NCI-H1436 (cell line): ENCODE measurements around the gene FBXL14.
"Not testable (repeated sequence)": the region's sequence is repeated elsewhere in the genome, so short reads cannot be mapped to it uniquely, and the experiment has no call there.

Source experiments
- DNase-seq: peaks from one replicate; lab custom pipeline; 2025; lab: John Stamatoyannopoulos, UW

Gene FBXL14

GRCh38 chr12:1572731-1573130, 21.6 kb downstream of the FBXL14 start:
- no peak for DNase-seq

- DNase-seq: no peak
Observed at GRCh38 chr12:1567852-1568251, 26.5 kb downstream of the FBXL14 start.

GRCh38 chr12:1566449-1567135, 27.8 kb downstream of the FBXL14 start:
- no peak for DNase-seq

GRCh38 chr12:1565172-1565571, 29.2 kb downstream of the FBXL14 start:
- DNase-seq: no peak

- DNase-seq: no peak
Observed at GRCh38 chr12:1564067-1564466, 30.3 kb downstream of the FBXL14 start.

GRCh38 chr12:1562813-1563407, 31.5 kb downstream of the FBXL14 start:
- no peak for DNase-seq

- no peak for DNase-seq
Observed at GRCh38 chr12:1560704-1561103, 33.7 kb downstream of the FBXL14 start.

GRCh38 chr12:1559676-1560091, 34.7 kb downstream of the FBXL14 start:
- peak; percentile 71 for DNase-seq

- not testable (repeated sequence) for DNase-seq
Observed at GRCh38 chr12:1558108-1558507, 36.3 kb downstream of the FBXL14 start.

GRCh38 chr12:1553987-1554982, 40.1 kb downstream of the FBXL14 start:
- DNase-seq: no peak

GRCh38 chr12:1553536-1553935, 40.8 kb downstream of the FBXL14 start:
- DNase-seq: no peak

GRCh38 chr12:1552911-1553491, 41.4 kb downstream of the FBXL14 start:
- no peak for DNase-seq

GRCh38 chr12:1552171-1552570, 42.2 kb downstream of the FBXL14 start:
- DNase-seq: no peak

GRCh38 chr12:1551496-1551895, 42.9 kb downstream of the FBXL14 start:
- DNase-seq: no peak

GRCh38 chr12:1546931-1547640, 47.3 kb downstream of the FBXL14 start:
- DNase-seq: no peak

- DNase-seq: no peak
Observed at GRCh38 chr12:1544996-1545700, 49.2 kb downstream of the FBXL14 start.

- no peak for DNase-seq
Observed at GRCh38 chr12:1542599-1542998, 51.8 kb downstream of the FBXL14 start.

GRCh38 chr12:1540690-1541089, 53.7 kb downstream of the FBXL14 start:
- no peak for DNase-seq

GRCh38 chr12:1539135-1539534, 55.2 kb downstream of the FBXL14 start:
- no peak for DNase-seq

- DNase-seq: no peak
Observed at GRCh38 chr12:1536817-1537216, 57.6 kb downstream of the FBXL14 start.

- no peak for DNase-seq
Observed at GRCh38 chr12:1534748-1535147, 59.6 kb downstream of the FBXL14 start.
